Ovary (tissue), 3 donors: ENCODE measurements around the gene SYT11.

Source experiments
- POLR2A ChIP-seq: fragments of 450-650 bp; IDR thresholded peaks from one replicate; pipeline ENCODE4 v1.6.1; 2017; ENCODE audit warnings: antibody characterized with exemption, mild to moderate bottlenecking, moderate library complexity
- TF ChIP-seq, protein P1 (sequence below), 3 donors: fragments of 450-650 bp in 2 of 3; fragments of 200-600 bp in 1 of 3; IDR thresholded peaks; one replicate each; pipeline versions ENCODE4 v1.5.1 to v1.8.0; 2016 to 2022; ENCODE audit warnings: antibody characterized with exemption in 3 of 3, mild to moderate bottlenecking in 1 of 3
- donor health status: DM: no; HTN: no; CAD: no.

- TF ChIP-seq, protein P1, sequence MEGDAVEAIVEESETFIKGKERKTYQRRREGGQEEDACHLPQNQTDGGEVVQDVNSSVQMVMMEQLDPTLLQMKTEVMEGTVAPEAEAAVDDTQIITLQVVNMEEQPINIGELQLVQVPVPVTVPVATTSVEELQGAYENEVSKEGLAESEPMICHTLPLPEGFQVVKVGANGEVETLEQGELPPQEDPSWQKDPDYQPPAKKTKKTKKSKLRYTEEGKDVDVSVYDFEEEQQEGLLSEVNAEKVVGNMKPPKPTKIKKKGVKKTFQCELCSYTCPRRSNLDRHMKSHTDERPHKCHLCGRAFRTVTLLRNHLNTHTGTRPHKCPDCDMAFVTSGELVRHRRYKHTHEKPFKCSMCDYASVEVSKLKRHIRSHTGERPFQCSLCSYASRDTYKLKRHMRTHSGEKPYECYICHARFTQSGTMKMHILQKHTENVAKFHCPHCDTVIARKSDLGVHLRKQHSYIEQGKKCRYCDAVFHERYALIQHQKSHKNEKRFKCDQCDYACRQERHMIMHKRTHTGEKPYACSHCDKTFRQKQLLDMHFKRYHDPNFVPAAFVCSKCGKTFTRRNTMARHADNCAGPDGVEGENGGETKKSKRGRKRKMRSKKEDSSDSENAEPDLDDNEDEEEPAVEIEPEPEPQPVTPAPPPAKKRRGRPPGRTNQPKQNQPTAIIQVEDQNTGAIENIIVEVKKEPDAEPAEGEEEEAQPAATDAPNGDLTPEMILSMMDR (IDR thresholded peaks at IDR 0.05), result no peak
- TF ChIP-seq POLR2A, result no peak
Observed at GRCh38 chr1:155850345-155850744, 9.0 kb upstream of the SYT11 start.
